ENCODE data around the gene RGS16. TPM values are rescaled to one million over a fixed set of nuclear protein-coding genes. Genes with fewer than 3 reads are reported as not detected.

The RGS16 gene
- total RNA-seq, 1 experiment from 2014 or later = not detected

- H3K79me2 ChIP-seq (ENCODE audit: low read depth) = no peaks in the 10 kb centered on the region
- no peaks in the 10 kb centered on the region for H3K9me2 ChIP-seq (ENCODE audit: insufficient read depth)
- no peak overlapping the region for H2AFZ ChIP-seq
- TF ChIP-seq EZH2 (IDR thresholded peaks at IDR 0.05; ENCODE audit: low read depth) (no peak), CTCF (conservative IDR thresholded peaks at IDR 0.05) (no peak)
- no TSS peak for BruUV-seq (replicated peaks)
- POLR2A ChIA-PET (ENCODE audit: unreplicated experiment) = no interaction called here
- no peaks in the 10 kb centered on the region for H3K9me3 ChIP-seq (ENCODE audit: insufficient read depth, low read depth)
- no peaks in the 10 kb centered on the region for H3K36me3 ChIP-seq (ENCODE audit: low read depth)
- no peak overlapping the region for H3K27ac ChIP-seq
- no peaks in the 10 kb centered on the region for H3F3A ChIP-seq (ENCODE audit: insufficient read depth, low read depth)
- intact Hi-C loops (cut with micrococcal nuclease; ENCODE audit: unreplicated experiment) = no loop called here
- no peak overlapping the region for H3K4me2 ChIP-seq
- CTCF ChIA-PET = no interaction called here
- H3K4me3 ChIP-seq = no peak overlapping the region
- DNase-seq = no peak
- H3K4me1 ChIP-seq (replicated peaks; ENCODE audit: insufficient read depth) = peaks cover 9% of the 10 kb centered on the region
- no peaks in the 10 kb centered on the region for H4K20me1 ChIP-seq (ENCODE audit: insufficient read depth)
- no peaks in the 10 kb centered on the region for H3K27me3 ChIP-seq (ENCODE audit: insufficient read depth, low read depth)
Measured at GRCh38 chr1:182608236-182608635, 4.0 kb upstream of the RGS16 start.

- ChIA-PET POLR2A (ENCODE audit: unreplicated experiment) (no interaction called here), CTCF (no interaction called here)
- H3K4me1 ChIP-seq (replicated peaks; ENCODE audit: insufficient read depth) = peaks cover 15% of the 10 kb centered on the region
- no peaks in the 10 kb centered on the region for H3K27me3 ChIP-seq (ENCODE audit: insufficient read depth, low read depth)
- H3K4me3 ChIP-seq = no peak overlapping the region
- DNase-seq = no peak
- H3K79me2 ChIP-seq (ENCODE audit: low read depth) = no peaks in the 10 kb centered on the region
- H3K36me3 ChIP-seq (ENCODE audit: low read depth) = no peaks in the 10 kb centered on the region
- H3K4me2 ChIP-seq = no peak overlapping the region
- no peaks in the 10 kb centered on the region for H4K20me1 ChIP-seq (ENCODE audit: insufficient read depth)
- no peak for TF ChIP-seq CTCF (conservative IDR thresholded peaks at IDR 0.05)
- TF ChIP-seq EZH2 (IDR thresholded peaks at IDR 0.05; ENCODE audit: low read depth) = no peak
- no TSS peak for BruUV-seq (replicated peaks)
- H2AFZ ChIP-seq = no peak overlapping the region
- intact Hi-C loops (cut with micrococcal nuclease; ENCODE audit: unreplicated experiment) = no loop called here
- no peak overlapping the region for H3K27ac ChIP-seq
- H3F3A ChIP-seq (ENCODE audit: insufficient read depth, low read depth) = no peaks in the 10 kb centered on the region
- no peaks in the 10 kb centered on the region for H3K9me2 ChIP-seq (ENCODE audit: insufficient read depth)
- no peaks in the 10 kb centered on the region for H3K9me3 ChIP-seq (ENCODE audit: insufficient read depth, low read depth)
Measured at GRCh38 chr1:182607566-182607965, 3.4 kb upstream of the RGS16 start.

- peak overlapping the region; percentile 91 for H2AFZ ChIP-seq
- H3K36me3 ChIP-seq (ENCODE audit: low read depth) = no peaks in the 10 kb centered on the region
- POLR2A ChIA-PET (ENCODE audit: unreplicated experiment) = no interaction called here
- H3K4me1 ChIP-seq (replicated peaks; ENCODE audit: insufficient read depth) = peaks cover 15% of the 10 kb centered on the region
- TF ChIP-seq EZH2 (IDR thresholded peaks at IDR 0.05; ENCODE audit: low read depth) (no peak), CTCF (conservative IDR thresholded peaks at IDR 0.05) (no peak)
- H3K9me2 ChIP-seq (ENCODE audit: insufficient read depth) = no peaks in the 10 kb centered on the region
- intact Hi-C loops (cut with micrococcal nuclease; ENCODE audit: unreplicated experiment) = loop anchor here (5.0 kb wide), 2 partner anchors 234 to 1019 kb away; partner anchors contain the start of gene DHX9
- DNase-seq = no peak
- H3K4me2 ChIP-seq = peak overlapping the region; percentile 93
- H4K20me1 ChIP-seq (ENCODE audit: insufficient read depth) = no peaks in the 10 kb centered on the region
- CTCF ChIA-PET = interaction anchor here (0.7 to 1.0 kb wide), 3 partner anchors 179 to 181 kb away, joined by 3 to 6 read pairs (median 3); no protein-coding TSS in a partner anchor
- peak overlapping the region; percentile 69 for H3K4me3 ChIP-seq
- H3K27me3 ChIP-seq (ENCODE audit: insufficient read depth, low read depth) = no peaks in the 10 kb centered on the region
- no peaks in the 10 kb centered on the region for H3K79me2 ChIP-seq (ENCODE audit: low read depth)
- no peaks in the 10 kb centered on the region for H3F3A ChIP-seq (ENCODE audit: insufficient read depth, low read depth)
- no peak overlapping the region for H3K27ac ChIP-seq
- H3K9me3 ChIP-seq (ENCODE audit: insufficient read depth, low read depth) = no peaks in the 10 kb centered on the region
- no TSS peak for BruUV-seq (replicated peaks)
Measured at GRCh38 chr1:182603646-182604174, 479 bp downstream of the RGS16 start.
